ENCODE data around the gene UNC45A. TPM values are rescaled to one million over a fixed set of nuclear protein-coding genes. Genes with fewer than 3 reads are reported as not detected.

Gene UNC45A
- total RNA-seq, 1 donor: 14.4 TPM

Other genes with a start within 250 kb of the UNC45A start
- 5.8 TPM for gene BLM, start 217.9 kb upstream of the UNC45A start, total RNA-seq
- 66.7 TPM for gene FURIN, start 66.7 kb upstream of the UNC45A start, total RNA-seq
- gene FES, start 50.8 kb upstream of the UNC45A start, total RNA-seq: 27.9 TPM
- 38.8 TPM for gene MAN2A2, start 32.0 kb upstream of the UNC45A start, total RNA-seq
- 5.0 TPM for gene HDDC3, start 2.7 kb upstream of the UNC45A start, total RNA-seq
- 1.3 TPM for gene RCCD1, start 19.6 kb downstream of the UNC45A start, total RNA-seq
- 15.0 TPM for gene PRC1, start 59.2 kb downstream of the UNC45A start, total RNA-seq
- gene VPS33B, start 87.3 kb downstream of the UNC45A start, total RNA-seq: 9.1 TPM
- under 0.01 TPM for gene SV2B, start 165.0 kb downstream of the UNC45A start, total RNA-seq